Hematopoietic multipotent progenitor cell treated with erythropoietin and hydrocortisone succinate and interleukin-3 and kit ligand, for 17 days (in vitro differentiated cells): ENCODE results near the gene TRIL.

Experiments
- DNase-seq: peaks from one replicate; pipeline ENCODE4 v3.0.0-alpha.2; 2015; ENCODE audit warnings: low spot score

TRIL gene

GRCh38 chr7:28940741-28941384, 17.3 kb downstream of the TRIL start:
- DNase-seq: no peak

DNA sequence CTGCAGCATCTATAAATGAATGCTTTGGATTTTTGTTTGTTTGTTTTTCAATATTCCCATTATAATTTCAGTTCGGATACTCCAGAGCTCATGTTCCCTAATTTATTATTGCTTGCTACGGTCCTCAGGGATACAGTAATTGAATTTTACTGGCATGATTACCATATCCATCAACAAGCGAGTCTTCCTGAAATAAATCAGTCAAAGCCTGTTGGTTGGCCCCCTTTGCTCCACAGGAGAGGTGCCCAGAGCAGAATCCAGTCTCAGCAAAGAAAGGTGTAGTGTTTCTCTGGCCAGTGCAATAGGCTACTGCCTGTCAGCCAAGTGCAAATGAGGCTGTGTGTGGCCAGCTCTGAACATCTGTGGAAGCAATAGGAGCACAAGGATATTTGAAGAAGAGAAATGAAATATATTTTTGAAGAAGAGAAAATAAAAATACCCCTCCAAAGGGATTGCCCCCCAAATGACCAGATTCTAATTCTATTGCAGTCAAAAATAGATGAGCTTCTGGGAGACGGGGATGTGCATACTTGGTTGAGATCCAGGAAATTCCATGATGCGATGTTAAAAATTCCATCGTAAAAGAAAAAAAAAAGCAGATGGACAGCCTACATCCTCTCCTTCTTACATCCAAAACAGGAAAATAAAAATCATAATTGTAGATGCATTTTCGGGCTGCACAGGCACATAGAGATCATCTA, 18.1 kb downstream of the TRIL start:
- DNase-seq: no peak

DNA sequence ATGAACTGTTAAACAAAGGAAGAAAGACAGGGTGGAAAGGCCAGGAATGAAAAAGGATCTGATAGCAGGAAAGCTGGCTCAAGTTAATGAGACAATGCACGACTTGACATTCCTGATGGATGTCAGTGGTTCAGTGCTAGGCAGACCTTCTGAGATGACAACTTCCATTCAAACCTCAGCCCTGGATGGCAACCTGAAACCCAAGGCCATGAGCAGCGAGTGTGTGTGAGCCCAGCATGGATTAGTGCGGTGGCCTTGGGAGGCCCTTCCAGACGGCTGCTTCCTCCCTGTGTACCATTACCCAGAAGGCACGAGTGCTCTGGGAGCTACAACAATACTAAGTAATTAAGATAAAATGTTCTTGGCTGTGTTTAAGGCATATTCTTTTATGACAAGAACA, 18.8 kb downstream of the TRIL start:
- no peak for DNase-seq

- no peak for DNase-seq
Observed at GRCh38 chr7:28937619-28938018, 20.5 kb downstream of the TRIL start.

DNA sequence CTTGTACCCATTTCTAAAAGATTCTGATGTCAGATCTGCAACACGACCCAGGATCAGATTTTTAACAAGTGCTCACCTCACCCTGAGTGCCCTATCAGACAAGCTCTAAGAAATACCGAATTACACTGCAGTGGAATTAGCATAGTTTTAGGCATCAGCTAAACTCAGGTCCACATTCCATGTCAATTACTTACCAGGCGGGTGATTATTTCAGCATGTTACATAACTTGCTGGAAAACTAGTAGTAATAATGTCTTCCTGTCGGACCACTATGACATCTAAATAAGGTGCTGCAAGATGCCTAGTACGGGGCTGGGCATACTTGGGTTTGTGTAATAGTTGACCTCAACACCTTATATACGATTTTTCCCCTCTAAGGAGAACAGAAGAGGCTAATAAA, 21.0 kb downstream of the TRIL start:
- no peak for DNase-seq

GRCh38 chr7:28933846-28934320, 24.2 kb downstream of the TRIL start:
- DNase-seq: no peak

DNA sequence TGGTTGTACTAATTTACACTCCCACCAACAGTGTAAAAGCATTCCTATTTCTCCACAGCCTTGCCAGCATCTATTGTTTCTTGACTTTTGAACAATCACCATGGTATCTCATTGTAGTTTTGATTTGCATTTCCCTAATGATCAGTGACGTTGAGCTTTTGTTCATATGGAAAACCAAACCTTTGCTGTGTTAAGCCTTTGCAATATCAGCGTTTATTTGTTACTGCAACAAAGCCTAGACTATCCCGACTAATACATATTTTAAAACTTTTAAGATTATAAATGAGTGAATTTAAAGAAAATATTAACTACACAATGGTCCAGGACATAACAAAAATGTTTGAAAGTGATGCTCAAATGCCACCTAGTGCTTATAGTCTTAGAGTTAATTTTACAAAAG, 26.6 kb downstream of the TRIL start:
- no peak for DNase-seq

GRCh38 chr7:28926871-28927597, 31.1 kb downstream of the TRIL start:
- peak; percentile 54 for DNase-seq

GRCh38 chr7:28922624-28923331, 35.4 kb downstream of the TRIL start:
- peak; percentile 74 for DNase-seq

- DNase-seq: peak; percentile 57
Observed at GRCh38 chr7:28921822-28922221, 36.3 kb downstream of the TRIL start.

GRCh38 chr7:28920424-28920823, 37.7 kb downstream of the TRIL start:
- DNase-seq: no peak

GRCh38 chr7:28919510-28919909, 38.6 kb downstream of the TRIL start:
- DNase-seq: no peak

DNA sequence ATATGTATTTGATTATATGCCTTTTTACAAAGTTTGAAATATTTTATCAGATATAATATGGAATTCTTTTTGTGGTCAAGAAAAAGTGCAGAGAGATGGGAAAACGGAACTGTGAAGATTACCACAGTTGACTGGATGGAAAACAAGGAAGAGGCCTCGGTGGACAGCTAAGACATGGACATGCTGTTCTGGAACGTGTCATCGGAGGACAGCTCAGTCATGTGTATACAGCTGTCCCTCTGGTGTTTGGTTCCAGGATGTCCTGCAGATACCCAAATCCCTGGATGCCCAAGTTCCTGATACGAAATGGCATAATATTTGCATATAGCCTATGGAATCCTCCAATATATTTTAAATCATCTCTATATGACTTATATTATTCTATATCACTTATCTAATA, 49.4 kb downstream of the TRIL start:
- DNase-seq: no peak

DNA sequence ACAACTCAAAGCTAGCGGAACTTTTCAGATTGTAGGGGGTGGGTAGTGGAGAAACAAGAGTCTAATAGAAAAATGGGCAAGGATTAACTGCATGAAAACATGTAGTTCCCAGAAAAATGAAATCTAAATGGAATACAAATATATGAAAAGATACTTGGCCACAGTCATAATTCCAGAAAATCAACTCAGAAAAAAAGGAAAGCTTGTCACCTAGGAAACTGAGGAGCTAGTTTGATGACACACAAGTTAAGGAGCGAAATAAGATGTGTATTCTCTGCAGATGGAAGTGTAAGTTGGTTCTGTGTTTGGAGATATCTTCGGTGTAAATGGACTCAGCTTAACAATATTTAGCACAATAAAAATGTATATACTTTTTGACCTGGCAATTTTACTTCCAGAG, 52.7 kb downstream of the TRIL start:
- no peak for DNase-seq

- DNase-seq: no peak
Observed at GRCh38 chr7:28904578-28905048, 53.5 kb downstream of the TRIL start.

DNA sequence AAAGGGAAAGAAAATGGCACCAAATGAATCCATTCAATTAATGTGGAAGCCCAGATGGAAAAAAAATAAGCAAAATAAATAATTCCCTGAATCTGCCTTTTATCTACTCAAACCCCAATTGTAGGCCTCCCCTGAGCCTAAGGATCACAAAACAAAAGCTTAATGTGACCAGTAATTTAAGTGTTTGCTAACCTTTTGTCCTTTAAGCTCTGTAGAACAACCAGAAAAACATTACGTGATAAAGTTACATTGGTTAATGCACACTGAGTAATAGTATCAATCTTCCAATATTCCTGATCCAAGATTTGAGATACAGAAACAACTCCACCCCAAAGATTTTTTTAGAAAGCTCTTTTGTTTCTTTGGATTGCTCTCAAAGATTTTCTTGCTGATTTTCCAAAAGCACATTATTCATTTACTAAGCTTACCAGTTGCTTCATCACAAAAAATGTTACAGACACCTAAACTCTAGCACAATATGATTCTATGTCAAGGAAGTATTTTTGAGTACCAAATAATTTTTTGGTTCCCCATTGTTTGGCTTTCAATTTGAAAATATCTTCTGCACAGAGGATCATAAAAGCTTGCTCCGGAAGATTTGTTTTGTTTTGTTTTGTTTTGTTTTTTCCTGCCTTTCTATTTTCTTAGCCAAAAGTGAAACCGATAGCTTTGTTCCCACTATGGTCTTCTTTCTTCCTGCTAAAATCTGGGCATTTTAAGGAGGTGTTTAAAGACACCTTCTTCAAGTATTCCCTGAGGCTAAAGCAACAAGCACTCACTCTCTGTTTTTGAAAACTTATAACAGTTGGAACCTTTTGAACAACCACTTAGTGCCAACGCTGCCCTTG, 54.2 kb downstream of the TRIL start:
- DNase-seq: no peak
